Central memory CD8-positive, alpha-beta T cell (primary cell): Measurements from ENCODE around the gene ALK.

Experiments used
- ATAC-seq: fragments of 150-1000 bp; cut with Tn5 transposase; replicated peaks from 2 replicates; pipeline ENCODE4 v1.10.0; 2022; ENCODE audit warnings: mild to moderate bottlenecking, moderate FRiP score, moderate number of reproducible peaks; ENCODE audit not compliant: poor library complexity, severe bottlenecking; ENCODE audit errors: extremely low read depth
- DNase-seq, 2 donors: peaks; one replicate each; pipeline ENCODE4 v3.0.0; 2021; ENCODE audit warnings: low spot score in 2 of 2
- H3K27ac Mint-ChIP-seq: one replicate; pipeline ENCODE4 v1.8.0; 2022; ENCODE audit warnings: low read depth, mild to moderate bottlenecking, moderate library complexity, mixed read lengths
- H3K27me3 Mint-ChIP-seq: one replicate; pipeline ENCODE4 v1.8.0; 2022; ENCODE audit warnings: mixed read lengths
- H3K36me3 Mint-ChIP-seq: one replicate; pipeline ENCODE4 v1.8.0; 2022; ENCODE audit warnings: mild to moderate bottlenecking, moderate library complexity, mixed read lengths; ENCODE audit not compliant: insufficient read depth
- H3K4me1 Mint-ChIP-seq: one replicate; pipeline ENCODE4 v1.8.0; 2022; ENCODE audit warnings: mixed read lengths
- H3K4me3 Mint-ChIP-seq: one replicate; pipeline ENCODE4 v1.8.0; 2022; ENCODE audit warnings: mild to moderate bottlenecking, moderate library complexity, mixed read lengths
- H3K9me3 Mint-ChIP-seq: one replicate; pipeline ENCODE4 v1.8.0; 2022; ENCODE audit warnings: mixed read lengths

Gene ALK

GRCh38 chr2:29705616-29706015 is 215.8 kb downstream of the ALK start:
- Mint-ChIP-seq H3K4me3 (no peak overlapping the region), H3K27ac (no peak overlapping the region), H3K27me3 (peaks cover 9% of the 10 kb centered on the region), H3K4me1 (no peaks in the 10 kb centered on the region), H3K9me3 (no peaks in the 10 kb centered on the region), H3K36me3 (no peaks in the 10 kb centered on the region)
- ATAC-seq (no peak), DNase-seq (no peak)

- Mint-ChIP-seq H3K36me3 (no peaks in the 10 kb centered on the region), H3K9me3 (no peaks in the 10 kb centered on the region), H3K27ac (no peak overlapping the region), H3K27me3 (peaks cover 9% of the 10 kb centered on the region), H3K4me3 (no peak overlapping the region), H3K4me1 (no peaks in the 10 kb centered on the region)
- ATAC-seq (no peak), DNase-seq (no peak)
These were observed 218.1 kb downstream of the ALK start for GRCh38 chr2:29703336-29703735.

- no peak for ATAC-seq
- no peak overlapping the region for H3K4me3 Mint-ChIP-seq
These were observed 219.1 kb downstream of the ALK start for GRCh38 chr2:29702276-29702675.

GRCh38 chr2:29700560-29700959 is 220.8 kb downstream of the ALK start:
- H3K27ac Mint-ChIP-seq, result no peak overlapping the region
- no peak for ATAC-seq
- no peak overlapping the region for H3K4me3 Mint-ChIP-seq
- H3K27me3 Mint-ChIP-seq, result peaks cover 11% of the 10 kb centered on the region
- no peak for DNase-seq
- H3K9me3 Mint-ChIP-seq, result no peaks in the 10 kb centered on the region
- H3K4me1 Mint-ChIP-seq, result no peaks in the 10 kb centered on the region
- no peaks in the 10 kb centered on the region for H3K36me3 Mint-ChIP-seq

More at GRCh38 chr2:29702276-29702675, 219.1 kb downstream of the ALK start:
- H3K9me3 Mint-ChIP-seq, result no peaks in the 10 kb centered on the region
- H3K4me1 Mint-ChIP-seq, result no peaks in the 10 kb centered on the region
- DNase-seq, result no peak
- no peak overlapping the region for H3K27ac Mint-ChIP-seq
- H3K36me3 Mint-ChIP-seq, result no peaks in the 10 kb centered on the region
- peaks cover 9% of the 10 kb centered on the region for H3K27me3 Mint-ChIP-seq

GRCh38 chr2:29699045-29699444 is 222.3 kb downstream of the ALK start:
- DNase-seq (no peak), ATAC-seq (no peak)
- Mint-ChIP-seq H3K27me3 (peaks cover 25% of the 10 kb centered on the region), H3K27ac (no peak overlapping the region), H3K9me3 (no peaks in the 10 kb centered on the region), H3K4me3 (no peak overlapping the region), H3K36me3 (no peaks in the 10 kb centered on the region), H3K4me1 (no peaks in the 10 kb centered on the region)

GRCh38 chr2:29698216-29698615 is 223.2 kb downstream of the ALK start:
- Mint-ChIP-seq H3K9me3 (no peaks in the 10 kb centered on the region), H3K27ac (no peak overlapping the region), H3K4me1 (no peaks in the 10 kb centered on the region), H3K4me3 (no peak overlapping the region), H3K27me3 (peaks cover 31% of the 10 kb centered on the region), H3K36me3 (no peaks in the 10 kb centered on the region)
- ATAC-seq (no peak), DNase-seq (no peak)

GRCh38 chr2:29697715-29698114 is 223.7 kb downstream of the ALK start:
- peaks cover 36% of the 10 kb centered on the region for H3K27me3 Mint-ChIP-seq
- no peaks in the 10 kb centered on the region for H3K36me3 Mint-ChIP-seq
- H3K9me3 Mint-ChIP-seq, result no peaks in the 10 kb centered on the region
- no peak overlapping the region for H3K4me3 Mint-ChIP-seq
- H3K27ac Mint-ChIP-seq, result no peak overlapping the region
- H3K4me1 Mint-ChIP-seq, result no peaks in the 10 kb centered on the region
- ATAC-seq (no peak), DNase-seq (no peak)

- H3K27me3 Mint-ChIP-seq, result peaks cover 42% of the 10 kb centered on the region
- no peaks in the 10 kb centered on the region for H3K9me3 Mint-ChIP-seq
- no peak overlapping the region for H3K4me3 Mint-ChIP-seq
- no peaks in the 10 kb centered on the region for H3K36me3 Mint-ChIP-seq
- H3K4me1 Mint-ChIP-seq, result no peaks in the 10 kb centered on the region
- no peak for DNase-seq
- H3K27ac Mint-ChIP-seq, result no peak overlapping the region
- no peak for ATAC-seq
These were observed 224.2 kb downstream of the ALK start for GRCh38 chr2:29697181-29697580.

- DNase-seq (no peak), ATAC-seq (no peak)
- no peaks in the 10 kb centered on the region for H3K4me1 Mint-ChIP-seq
- H3K27ac Mint-ChIP-seq, result no peak overlapping the region
- H3K9me3 Mint-ChIP-seq, result no peaks in the 10 kb centered on the region
- no peaks in the 10 kb centered on the region for H3K36me3 Mint-ChIP-seq
- H3K4me3 Mint-ChIP-seq, result no peak overlapping the region
- H3K27me3 Mint-ChIP-seq, result peaks cover 57% of the 10 kb centered on the region
These were observed 226.6 kb downstream of the ALK start for GRCh38 chr2:29694741-29695140.

GRCh38 chr2:29691391-29691950 is 229.9 kb downstream of the ALK start:
- Mint-ChIP-seq H3K27ac (no peak overlapping the region), H3K4me3 (no peak overlapping the region), H3K36me3 (no peaks in the 10 kb centered on the region), H3K4me1 (no peaks in the 10 kb centered on the region), H3K9me3 (no peaks in the 10 kb centered on the region), H3K27me3 (peaks cover 83% of the 10 kb centered on the region)
- no peak for DNase-seq
- no peak for ATAC-seq

GRCh38 chr2:29689666-29690065 is 231.7 kb downstream of the ALK start:
- Mint-ChIP-seq H3K9me3 (no peaks in the 10 kb centered on the region), H3K27me3 (peaks cover 83% of the 10 kb centered on the region), H3K4me3 (no peak overlapping the region), H3K4me1 (no peaks in the 10 kb centered on the region), H3K27ac (no peak overlapping the region), H3K36me3 (no peaks in the 10 kb centered on the region)
- no peak for ATAC-seq
- DNase-seq, result no peak

GRCh38 chr2:29688429-29688828 is 233.0 kb downstream of the ALK start:
- no peak for ATAC-seq
- no peaks in the 10 kb centered on the region for H3K4me1 Mint-ChIP-seq
- H3K27me3 Mint-ChIP-seq, result peaks cover 77% of the 10 kb centered on the region
- no peaks in the 10 kb centered on the region for H3K36me3 Mint-ChIP-seq
- no peak for DNase-seq
- H3K4me3 Mint-ChIP-seq, result no peak overlapping the region
- H3K9me3 Mint-ChIP-seq, result no peaks in the 10 kb centered on the region
- H3K27ac Mint-ChIP-seq, result no peak overlapping the region

- Mint-ChIP-seq H3K27me3 (peaks cover 66% of the 10 kb centered on the region), H3K4me1 (no peaks in the 10 kb centered on the region), H3K27ac (no peak overlapping the region), H3K4me3 (no peak overlapping the region), H3K36me3 (no peaks in the 10 kb centered on the region), H3K9me3 (no peaks in the 10 kb centered on the region)
- DNase-seq (no peak), ATAC-seq (no peak)
These were observed 234.3 kb downstream of the ALK start for GRCh38 chr2:29687121-29687520.
